Karpas-422 (cell line): ENCODE results near the gene ZNF736. TPM values are rescaled to one million over a fixed set of nuclear protein-coding genes. Genes with fewer than 3 reads are reported as not detected.
"Not testable (repeated sequence)": the region's sequence is repeated elsewhere in the genome, so short reads cannot be mapped to it uniquely, and the experiment has no call there.

ENCODE experiments used
- DNase-seq: peaks from one replicate; pipeline ENCODE4 v3.0.0-alpha.2; 2015
- H2AFZ ChIP-seq: fragments of 200-600 bp; sonication (generic); 2 replicates; pipeline ENCODE4 v1.6.1; 2014; ENCODE audit warnings: antibody characterized with exemption, low read length, mixed read lengths
- H3K27ac ChIP-seq: fragments of 200-600 bp; sonication (generic); 2 replicates; pipeline ENCODE4 v1.5.1; 2014; ENCODE audit warnings: mild to moderate bottlenecking, low read length, moderate library complexity
- H3K27me3 ChIP-seq: fragments of 200-600 bp; sonication (generic); 2 replicates; pipeline ENCODE4 v1.6.1; 2014; ENCODE audit warnings: low read length, mixed read lengths
- H3K36me3 ChIP-seq: fragments of 200-600 bp; sonication (generic); 2 replicates; pipeline ENCODE4 v1.6.1; 2014; ENCODE audit warnings: low read length, mixed read lengths; ENCODE audit not compliant: insufficient read depth
- H3K4me1 ChIP-seq: fragments of 200-600 bp; sonication (generic); 2 replicates; pipeline ENCODE4 v1.6.1; 2014; ENCODE audit warnings: mild to moderate bottlenecking, low read length, mixed read lengths
- H3K4me2 ChIP-seq: fragments of 200-600 bp; sonication (generic); 2 replicates; pipeline ENCODE4 v1.6.1; 2014; ENCODE audit warnings: low read length, low read depth, mild to moderate bottlenecking; ENCODE audit not compliant: poor library complexity, severe bottlenecking
- H3K4me3 ChIP-seq: fragments of 200-600 bp; sonication (generic); 2 replicates; pipeline ENCODE4 v1.5.1; 2014; ENCODE audit warnings: mild to moderate bottlenecking, antibody characterized with exemption, low read length, mixed read lengths
- H3K79me2 ChIP-seq: fragments of 200-600 bp; sonication (generic); 2 replicates; pipeline ENCODE4 v1.6.1; 2014; ENCODE audit warnings: mild to moderate bottlenecking, low read length, mixed read lengths
- H3K9ac ChIP-seq: fragments of 200-600 bp; sonication (generic); 2 replicates; pipeline ENCODE4 v1.6.0; 2014; ENCODE audit warnings: low read length
- H3K9me2 ChIP-seq: fragments of 200-600 bp; sonication (generic), shearing (Covaris generic); replicated peaks from 2 replicates; pipeline ENCODE4 v1.6.0; 2014; ENCODE audit warnings: mild to moderate bottlenecking, low read length, moderate library complexity; ENCODE audit not compliant: insufficient read depth
- H3K9me3 ChIP-seq: fragments of 300-700, 200-600 bp; sonication (generic); 2 replicates; pipeline ENCODE4 v1.6.1; 2014; ENCODE audit warnings: low read length, mixed read lengths
- H4K20me1 ChIP-seq: fragments of 200-600 bp; sonication (generic); 2 replicates; pipeline ENCODE4 v1.6.1; 2014; ENCODE audit warnings: mild to moderate bottlenecking, antibody characterized with exemption, low read length, low read depth; ENCODE audit not compliant: insufficient read depth
- total RNA-seq: library from RNA; depleted of rRNA; stranded (reverse); fragments of >200 nt; shearing (Covaris generic); gene quantifications from 2 replicates; pipeline ENCODE4 v1.2.3, GENCODE V29; 2014; ENCODE audit warnings: low replicate concordance

ZNF736 gene
- total RNA-seq, 1 experiment from 2014 or later, result 82.3 TPM

DNA sequence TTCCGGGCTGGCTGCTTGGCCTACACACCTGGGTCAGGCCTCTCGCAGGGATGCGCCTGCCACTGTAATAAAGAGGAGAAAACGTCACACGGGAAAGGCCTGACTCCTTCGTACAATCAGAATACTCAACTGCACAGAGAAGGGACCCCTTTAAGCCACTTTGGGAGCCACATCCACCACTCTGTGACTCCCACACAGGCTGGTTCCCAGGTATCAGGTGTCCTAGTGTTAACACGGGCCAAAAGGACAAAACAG is 5.8 kb upstream of the ZNF736 start:
- H2AFZ ChIP-seq, result no peak overlapping the region

DNA sequence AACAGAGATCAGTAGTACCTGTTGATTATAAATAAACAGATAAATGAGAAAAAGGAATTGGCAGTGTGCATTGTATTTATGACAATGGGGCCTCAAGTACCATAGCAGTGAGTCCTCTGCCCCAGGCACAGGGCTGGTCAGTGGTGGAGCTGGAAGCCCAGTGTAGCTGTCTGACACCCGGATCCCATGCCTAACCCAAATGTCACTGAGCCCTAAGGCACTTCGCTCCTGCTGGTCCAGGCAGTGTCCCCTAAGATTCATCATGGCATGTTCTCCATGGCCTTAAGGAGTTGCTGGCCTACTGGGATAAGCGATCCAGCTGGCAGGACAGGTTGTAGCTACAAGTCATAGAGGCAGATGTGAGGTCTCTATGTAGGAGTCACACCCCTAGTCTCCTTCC is 3.3 kb upstream of the ZNF736 start:
- Histone ChIP-seq H3K36me3 (peaks cover 13% of the 10 kb centered on the region), H3K9ac (no peak overlapping the region), H3K9me2 (no peaks in the 10 kb centered on the region), H3K79me2 (peaks cover 31% of the 10 kb centered on the region), H3K4me2 (no peak overlapping the region), H2AFZ (no peak overlapping the region), H3K4me1 (peaks cover 46% of the 10 kb centered on the region), H3K27me3 (no peaks in the 10 kb centered on the region), H4K20me1 (no peaks in the 10 kb centered on the region), H3K4me3 (no peak overlapping the region), H3K9me3 (peaks cover 6% of the 10 kb centered on the region), H3K27ac (no peak overlapping the region)
- no peak for DNase-seq

More for the DNA sequence above, 5.8 kb upstream of the ZNF736 start:
- Histone ChIP-seq H3K79me2 (peaks cover 14% of the 10 kb centered on the region), H3K9me2 (no peaks in the 10 kb centered on the region), H3K4me2 (peak overlapping the region; percentile 81), H3K27ac (peak overlapping the region; percentile 61), H3K36me3 (peaks cover 5% of the 10 kb centered on the region; the same call in 1 of the 2 replicates), H3K9ac (peak overlapping the region; percentile 88), H3K27me3 (no peaks in the 10 kb centered on the region), H3K4me3 (peak overlapping the region; percentile 85), H4K20me1 (no peaks in the 10 kb centered on the region), H3K4me1 (peaks cover 49% of the 10 kb centered on the region), H3K9me3 (no peaks in the 10 kb centered on the region)
- peak; percentile 66 for DNase-seq

DNA sequence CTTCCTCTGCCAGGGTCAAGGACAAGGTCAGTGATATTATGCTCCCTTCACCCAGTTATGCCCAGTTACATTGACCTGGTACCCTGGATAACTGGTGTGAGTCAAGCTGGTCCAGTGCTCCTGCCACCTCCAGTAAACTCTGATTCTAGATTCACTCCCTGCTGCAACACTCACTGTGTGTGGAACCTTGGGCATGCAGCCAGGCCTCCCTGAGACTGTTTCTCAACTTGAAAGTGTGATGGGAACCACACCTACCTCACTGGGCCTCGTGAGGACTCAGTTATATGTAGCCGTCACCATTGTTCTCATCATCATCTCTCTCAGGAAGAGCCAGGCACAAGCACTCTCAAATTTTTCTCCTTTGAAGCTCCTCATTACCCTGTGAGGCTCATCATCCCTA is 935 bp upstream of the ZNF736 start:
- peak overlapping the region; percentile 78 for H3K4me2 ChIP-seq
- H3K79me2 ChIP-seq, result peaks cover 48% of the 10 kb centered on the region
- H2AFZ ChIP-seq, result no peak overlapping the region
- peaks cover 18% of the 10 kb centered on the region for H3K9me3 ChIP-seq
- peak overlapping the region; percentile 86 for H3K27ac ChIP-seq
- DNase-seq, result no peak
- peaks cover 35% of the 10 kb centered on the region for H3K36me3 ChIP-seq
- peak overlapping the region; percentile 81 for H3K9ac ChIP-seq
- H3K4me1 ChIP-seq, result peaks cover 34% of the 10 kb centered on the region
- no peaks in the 10 kb centered on the region for H3K9me2 ChIP-seq
- H4K20me1 ChIP-seq, result no peaks in the 10 kb centered on the region
- H3K27me3 ChIP-seq, result no peaks in the 10 kb centered on the region
- peak overlapping the region; percentile 73; the same call in 1 of the 2 replicates for H3K4me3 ChIP-seq

DNA sequence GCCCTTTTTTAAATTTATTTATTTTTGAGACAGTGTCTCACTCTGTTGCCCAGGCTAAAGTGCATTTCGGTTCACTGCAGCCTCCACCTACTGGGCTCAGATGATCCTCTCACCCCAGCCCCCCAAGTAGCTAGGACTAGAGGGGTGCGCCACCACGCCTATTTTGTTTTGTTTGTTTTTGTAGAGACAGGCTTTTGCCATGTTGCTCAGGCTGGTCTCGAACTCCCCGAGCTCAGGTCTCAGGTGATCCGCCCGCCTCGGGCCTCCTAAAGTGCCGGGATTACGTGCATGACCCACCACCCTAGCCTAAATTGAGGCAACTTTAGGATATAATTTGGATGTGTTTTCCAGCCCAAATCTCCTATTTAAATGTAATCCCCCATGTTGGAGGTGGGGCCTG is 805 bp downstream of the ZNF736 start:
- H3K9ac ChIP-seq, result peak overlapping the region; percentile 81
- H3K27me3 ChIP-seq, result no peaks in the 10 kb centered on the region
- H3K36me3 ChIP-seq, result peaks cover 44% of the 10 kb centered on the region
- no peak overlapping the region for H2AFZ ChIP-seq
- peaks cover 22% of the 10 kb centered on the region for H3K4me1 ChIP-seq
- peak overlapping the region; percentile 73 for H3K4me3 ChIP-seq
- no peaks in the 10 kb centered on the region for H3K9me2 ChIP-seq
- peak overlapping the region; percentile 86 for H3K27ac ChIP-seq
- DNase-seq, result peak; percentile 57
- peaks cover 25% of the 10 kb centered on the region for H3K9me3 ChIP-seq
- peaks cover 56% of the 10 kb centered on the region for H3K79me2 ChIP-seq
- H4K20me1 ChIP-seq, result no peaks in the 10 kb centered on the region
- peak overlapping the region; percentile 78 for H3K4me2 ChIP-seq

DNA sequence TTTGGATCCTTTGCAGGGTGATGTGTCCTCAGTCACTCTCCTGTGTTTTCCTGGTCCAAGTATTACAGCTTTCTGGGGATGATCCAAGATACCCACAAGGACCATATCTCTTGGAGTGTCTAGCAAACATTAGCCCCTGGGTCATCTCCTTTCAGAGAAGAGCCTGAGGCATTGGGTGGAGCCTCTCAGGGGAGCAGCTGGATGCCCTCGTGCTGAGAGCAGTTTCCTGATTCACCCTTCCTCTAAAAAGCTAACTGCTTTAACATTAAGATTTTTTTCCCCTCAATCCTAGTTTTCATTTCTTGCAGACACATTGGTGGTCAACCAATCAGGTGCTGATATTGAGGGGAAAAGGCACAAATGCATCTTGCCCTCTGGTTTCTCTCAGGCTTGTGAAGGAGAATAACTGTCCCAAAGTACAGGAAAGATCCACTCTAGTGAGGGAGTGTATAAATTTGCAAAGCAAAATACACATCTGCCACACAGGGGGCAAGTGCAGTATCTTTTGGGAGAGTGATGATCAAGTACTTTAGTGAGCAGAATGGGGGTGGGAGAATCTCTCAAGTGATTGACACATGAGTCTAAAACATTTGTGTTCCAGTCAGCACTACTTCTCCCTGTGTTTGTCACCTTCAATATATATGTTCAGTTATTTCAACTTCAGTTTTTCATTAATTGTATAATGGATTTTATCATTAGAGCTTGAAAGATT is 2.4 kb downstream of the ZNF736 start:
- H3K4me3 ChIP-seq, result peak overlapping the region; percentile 73; the same call in 1 of the 2 replicates
- H3K4me1 ChIP-seq, result peaks cover 26% of the 10 kb centered on the region
- not testable (repeated sequence) for H4K20me1 ChIP-seq, H3K4me2 ChIP-seq, DNase-seq, H3K9me2 ChIP-seq, H3K9ac ChIP-seq, H3K27me3 ChIP-seq, H2AFZ ChIP-seq, H3K27ac ChIP-seq
- H3K9me3 ChIP-seq, result peaks cover 27% of the 10 kb centered on the region
- H3K36me3 ChIP-seq, result peaks cover 51% of the 10 kb centered on the region
- H3K79me2 ChIP-seq, result peaks cover 72% of the 10 kb centered on the region

DNA sequence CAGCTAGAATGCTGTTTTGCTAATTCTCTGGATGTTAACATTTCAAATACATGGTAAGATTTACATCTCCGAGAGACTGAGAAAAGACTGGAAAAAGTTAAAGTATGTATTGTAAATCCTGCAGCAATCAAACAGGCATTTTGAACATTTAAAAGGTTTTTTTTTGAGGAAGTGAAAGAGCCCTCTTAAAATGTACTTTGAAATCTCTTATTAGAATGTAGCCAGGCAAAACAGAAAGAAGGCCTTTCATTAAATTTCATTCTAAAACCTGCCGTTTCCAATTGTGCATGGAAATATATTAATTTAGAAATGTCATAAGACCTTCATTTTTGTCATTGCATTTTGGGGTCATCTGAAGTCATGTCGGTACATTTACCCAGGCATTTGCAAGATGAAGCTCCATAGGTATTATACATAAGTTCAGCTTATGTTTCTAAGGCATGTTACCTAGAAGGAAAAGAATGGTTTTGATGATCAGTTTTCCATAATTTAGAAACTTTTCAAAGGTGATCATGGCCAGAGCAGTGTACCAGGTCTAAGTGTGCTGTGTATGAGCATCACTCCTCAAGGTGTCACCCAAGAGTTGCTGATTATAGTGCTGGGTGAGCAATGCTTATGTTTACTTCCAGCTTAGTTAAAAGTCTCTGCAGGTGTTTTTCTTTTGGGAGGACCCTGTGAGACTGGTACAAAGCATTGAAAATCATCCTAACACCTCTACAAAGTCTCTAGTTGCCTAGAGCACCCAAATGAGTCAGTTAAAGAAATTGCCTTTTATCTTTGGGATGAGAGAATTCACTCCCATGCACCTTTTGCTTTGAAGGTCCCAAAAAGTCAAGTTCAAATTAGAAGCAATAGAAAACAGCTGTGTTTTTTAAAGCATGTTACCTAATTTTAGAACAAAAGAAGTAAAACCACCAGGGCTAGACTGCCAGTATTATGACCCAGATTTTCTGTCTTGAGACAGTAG is 7.1 kb downstream of the ZNF736 start:
- peaks cover 98% of the 10 kb centered on the region for H3K79me2 ChIP-seq
- H3K4me2 ChIP-seq, result no peak overlapping the region
- no peak overlapping the region for H3K9ac ChIP-seq
- H3K4me1 ChIP-seq, result peaks cover 3% of the 10 kb centered on the region
- no peaks in the 10 kb centered on the region for H4K20me1 ChIP-seq
- no peak overlapping the region for H3K4me3 ChIP-seq
- H3K27me3 ChIP-seq, result no peaks in the 10 kb centered on the region
- peak overlapping the region; percentile 64 for H3K27ac ChIP-seq
- H3K36me3 ChIP-seq, result peaks cover 76% of the 10 kb centered on the region
- H3K9me3 ChIP-seq, result peaks cover 34% of the 10 kb centered on the region
- H3K9me2 ChIP-seq, result no peaks in the 10 kb centered on the region
- peak; percentile 58 for DNase-seq
- H2AFZ ChIP-seq, result no peak overlapping the region

DNA sequence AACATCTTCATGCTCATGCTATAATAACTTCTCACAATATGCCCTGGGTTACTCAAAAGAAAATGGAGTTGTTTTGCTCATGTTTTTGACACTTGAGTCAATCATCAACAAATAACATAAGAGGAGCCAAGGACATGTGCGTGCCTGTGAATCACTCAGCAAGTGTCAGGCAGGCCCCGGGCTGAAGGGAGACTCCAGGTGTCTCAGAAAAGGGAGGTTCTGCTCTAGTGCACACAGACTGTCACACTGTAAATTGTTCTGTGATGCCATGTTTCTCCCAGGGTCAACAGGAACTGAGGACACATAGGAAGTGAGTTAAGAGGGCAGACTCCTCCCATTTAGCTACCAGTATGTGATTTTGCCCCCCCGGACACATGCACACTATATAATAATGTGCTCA is 10.4 kb downstream of the ZNF736 start:
- not testable (repeated sequence) for H3K27ac ChIP-seq

DNA sequence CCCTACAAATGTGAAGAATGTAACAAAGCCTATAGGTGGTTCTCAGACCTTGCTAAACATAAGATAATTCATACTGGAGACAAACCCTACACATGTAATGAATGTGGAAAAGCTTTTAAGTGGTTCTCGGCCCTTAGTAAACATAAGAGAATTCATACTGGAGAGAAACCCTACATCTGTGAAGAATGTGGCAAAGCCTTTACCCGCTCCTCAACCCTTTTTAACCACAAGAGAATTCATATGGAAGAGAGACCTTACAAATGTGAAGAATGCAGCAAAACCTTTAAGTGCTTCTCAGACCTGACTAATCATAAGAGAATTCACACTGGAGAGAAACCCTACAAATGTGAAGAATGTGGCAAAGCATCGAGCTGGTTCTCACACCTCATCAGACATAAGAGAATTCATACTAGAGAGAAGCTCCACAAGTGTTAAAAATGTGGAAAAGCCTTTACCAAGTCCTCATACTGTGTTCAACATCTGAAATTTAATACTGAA is 35.0 kb downstream of the ZNF736 start:
- H2AFZ ChIP-seq, result not testable (repeated sequence)

More for the DNA sequence above, 10.4 kb downstream of the ZNF736 start:
- not testable (repeated sequence) for H3K4me1 ChIP-seq, H2AFZ ChIP-seq, H3K9me2 ChIP-seq, H4K20me1 ChIP-seq, H3K4me2 ChIP-seq, H3K4me3 ChIP-seq, H3K9ac ChIP-seq, H3K27me3 ChIP-seq, DNase-seq
- Histone ChIP-seq H3K9me3 (peaks cover 33% of the 10 kb centered on the region), H3K79me2 (peaks cover 98% of the 10 kb centered on the region), H3K36me3 (peaks cover 74% of the 10 kb centered on the region)

More for the DNA sequence above, 35.0 kb downstream of the ZNF736 start:
- H4K20me1 ChIP-seq, H3K4me3 ChIP-seq, H3K27me3 ChIP-seq, H3K79me2 ChIP-seq, DNase-seq, H3K27ac ChIP-seq, H3K4me1 ChIP-seq, H3K4me2 ChIP-seq, H3K9ac ChIP-seq, H3K9me2 ChIP-seq: not testable (repeated sequence)
- Histone ChIP-seq H3K9me3 (peaks cover 57% of the 10 kb centered on the region), H3K36me3 (peaks cover 81% of the 10 kb centered on the region)
